GM18519 (cell line): ENCODE results near the gene ALDH9A1.
A peak's percentile ranks its signal among the peaks of the same experiment; 100 is the strongest.
"Not testable (repeated sequence)": the region's sequence is repeated elsewhere in the genome, so short reads cannot be mapped to it uniquely, and the experiment has no call there.

Source experiments
- ATAC-seq: cut with Tn5 transposase; IDR thresholded peaks from one replicate; pipeline ENCODE4 v1.9.1; 2021; ENCODE audit warnings: mild to moderate bottlenecking, moderate library complexity; ENCODE audit not compliant: unreplicated experiment, low FRiP score

Gene ALDH9A1

GRCh38 chr1:165688046-165688445 is 10.3 kb downstream of the ALDH9A1 start:
- no peak for ATAC-seq

- ATAC-seq = peak; percentile 36
Observed at GRCh38 chr1:165686971-165687433, 11.4 kb downstream of the ALDH9A1 start.

- ATAC-seq = peak; percentile 83
Observed at GRCh38 chr1:165686121-165686970, 12.0 kb downstream of the ALDH9A1 start.

GRCh38 chr1:165683848-165684485 is 14.4 kb downstream of the ALDH9A1 start:
- ATAC-seq = no peak

- not testable (repeated sequence) for ATAC-seq
Observed at GRCh38 chr1:165680773-165681172, 17.6 kb downstream of the ALDH9A1 start.

GRCh38 chr1:165680303-165680702 is 18.1 kb downstream of the ALDH9A1 start:
- ATAC-seq = no peak

- ATAC-seq = no peak
Observed at GRCh38 chr1:165679282-165680036, 18.9 kb downstream of the ALDH9A1 start.

- ATAC-seq = no peak
Observed at GRCh38 chr1:165678509-165678908, 19.9 kb downstream of the ALDH9A1 start.

GRCh38 chr1:165675794-165676193 is 22.6 kb downstream of the ALDH9A1 start:
- no peak for ATAC-seq

- no peak for ATAC-seq
Observed at GRCh38 chr1:165674599-165674998, 23.8 kb downstream of the ALDH9A1 start.

GRCh38 chr1:165671526-165671925 is 26.8 kb downstream of the ALDH9A1 start:
- ATAC-seq = no peak

- no peak for ATAC-seq
Observed at GRCh38 chr1:165668184-165668583, 30.2 kb downstream of the ALDH9A1 start.

- no peak for ATAC-seq
Observed at GRCh38 chr1:165666152-165666825, 32.1 kb downstream of the ALDH9A1 start.

GRCh38 chr1:165662186-165662585 is 36.2 kb downstream of the ALDH9A1 start:
- no peak for ATAC-seq

GRCh38 chr1:165661703-165662102 is 36.7 kb downstream of the ALDH9A1 start:
- ATAC-seq = no peak

GRCh38 chr1:165659581-165659895 is 38.8 kb downstream of the ALDH9A1 start:
- ATAC-seq = no peak

- ATAC-seq = not testable (repeated sequence)
Observed at GRCh38 chr1:165658766-165659580, 39.4 kb downstream of the ALDH9A1 start.

GRCh38 chr1:165650981-165651625 is 47.3 kb downstream of the ALDH9A1 start:
- no peak for ATAC-seq

GRCh38 chr1:165648919-165649572 is 49.3 kb downstream of the ALDH9A1 start:
- ATAC-seq = no peak
